Memory B cell (primary cell): ENCODE results near the gene NOD2.

ENCODE experiments used
- ATAC-seq: fragments of 150-1000 bp; cut with Tn5 transposase; 2 replicates; pipeline ENCODE4 v1.10.0; 2021; ENCODE audit warnings: low read depth, mild to moderate bottlenecking, moderate library complexity
- DNase-seq, 2 donors: peaks; one replicate each; pipeline ENCODE4 v3.0.0; 2022; ENCODE audit warnings: low spot score in 2 of 2
- H3K27ac Mint-ChIP-seq: one replicate; pipeline ENCODE4 v1.8.0; 2022; ENCODE audit warnings: mild to moderate bottlenecking, moderate library complexity, mixed read lengths
- H3K27me3 Mint-ChIP-seq: one replicate; pipeline ENCODE4 v1.8.0; 2022; ENCODE audit warnings: mixed read lengths
- H3K36me3 Mint-ChIP-seq: one replicate; pipeline ENCODE4 v1.8.0; 2022; ENCODE audit warnings: mild to moderate bottlenecking, mixed read lengths
- H3K4me1 Mint-ChIP-seq: one replicate; pipeline ENCODE4 v1.8.0; 2022; ENCODE audit warnings: mixed read lengths
- H3K4me3 Mint-ChIP-seq: one replicate; pipeline ENCODE4 v1.8.0; 2022; ENCODE audit warnings: mild to moderate bottlenecking, moderate library complexity, mixed read lengths
- H3K9me3 Mint-ChIP-seq: one replicate; pipeline ENCODE4 v1.8.0; 2022; ENCODE audit warnings: mixed read lengths

The NOD2 gene

DNA sequence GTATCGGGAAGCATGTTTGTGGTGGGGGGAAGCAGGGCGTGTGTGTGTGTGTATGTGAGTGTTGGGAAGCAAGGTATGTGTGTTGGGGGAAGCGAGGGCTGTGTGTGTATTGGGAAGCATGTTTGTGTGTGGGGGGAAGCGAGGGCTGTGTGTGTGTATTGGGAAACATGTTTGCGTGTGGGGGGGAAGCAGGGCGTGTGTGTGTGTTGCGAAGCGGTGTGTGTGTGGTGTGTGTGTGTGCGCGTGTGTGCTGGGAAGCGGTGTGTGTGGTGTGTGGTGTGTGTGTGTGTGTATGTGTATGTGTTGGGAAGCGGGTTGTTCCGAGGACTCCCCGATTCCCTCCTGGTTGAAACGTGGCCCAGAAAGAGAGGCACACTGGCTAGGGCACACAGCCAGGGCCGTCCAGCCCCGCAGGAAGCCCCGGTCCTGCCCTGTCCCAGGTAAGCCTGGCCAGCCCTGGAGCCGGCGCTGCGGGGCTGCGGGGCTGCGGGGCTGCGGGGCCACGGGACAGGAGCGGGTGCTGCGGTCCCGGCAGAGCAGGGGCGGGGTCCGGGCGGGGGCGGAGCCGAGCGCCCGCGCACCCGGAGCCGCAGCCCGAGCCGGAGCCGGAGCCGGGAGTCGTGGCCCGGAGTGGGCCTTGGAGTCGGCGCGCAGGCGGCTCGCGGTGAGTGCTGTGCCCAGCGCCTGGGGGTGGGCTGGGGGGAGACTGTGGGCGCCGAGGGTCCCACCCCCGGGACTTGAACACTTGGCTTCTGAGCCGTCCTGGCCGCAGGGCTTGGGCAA is at the start of gene NOD2:
TSS of gene NOD2 (plus strand) at position 608 of the 783 bp plus-strand sequence. CDS start 5,890 bp downstream, outside the sequence.
- Mint-ChIP-seq H3K4me1 (peaks cover 41% of the 10 kb centered on the region), H3K4me3 (peak within 1 kb of the TSS; percentile 79), H3K27ac (peak within 1 kb of the TSS; percentile 64), H3K9me3 (no peaks in the 10 kb centered on the region), H3K36me3 (no peaks in the 10 kb centered on the region), H3K27me3 (peaks cover 7% of the 10 kb centered on the region)
- ATAC-seq: peak; percentile 43
- DNase-seq: peak in 1 of 2 donors; percentile 25

DNA sequence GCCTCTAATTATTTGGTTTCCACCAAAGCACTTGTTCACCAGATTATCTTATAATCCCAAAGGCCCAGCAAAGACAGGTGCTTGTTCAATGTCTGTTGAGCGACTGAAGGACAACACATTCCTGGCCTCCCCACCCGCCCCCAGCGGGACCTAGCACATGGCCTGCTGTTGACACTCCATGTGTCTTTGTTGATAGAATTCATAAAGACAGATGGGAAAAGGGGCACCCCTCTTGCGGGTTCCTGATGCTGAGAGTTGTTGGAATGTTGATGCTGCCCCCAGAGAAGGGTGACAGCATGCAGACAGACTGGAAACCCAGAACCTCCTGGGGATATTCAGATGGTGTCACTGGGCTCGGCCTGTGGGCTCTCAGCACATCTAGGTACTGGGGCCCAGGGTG is 49.2 kb upstream of the NOD2 start:
- no peak for DNase-seq
- ATAC-seq: no peak
- H3K4me3 Mint-ChIP-seq: no peak overlapping the region
- no peak overlapping the region for H3K27ac Mint-ChIP-seq
- H3K36me3 Mint-ChIP-seq: no peaks in the 10 kb centered on the region
- peaks cover 11% of the 10 kb centered on the region for H3K27me3 Mint-ChIP-seq
- no peaks in the 10 kb centered on the region for H3K4me1 Mint-ChIP-seq
- H3K9me3 Mint-ChIP-seq: no peaks in the 10 kb centered on the region

DNA sequence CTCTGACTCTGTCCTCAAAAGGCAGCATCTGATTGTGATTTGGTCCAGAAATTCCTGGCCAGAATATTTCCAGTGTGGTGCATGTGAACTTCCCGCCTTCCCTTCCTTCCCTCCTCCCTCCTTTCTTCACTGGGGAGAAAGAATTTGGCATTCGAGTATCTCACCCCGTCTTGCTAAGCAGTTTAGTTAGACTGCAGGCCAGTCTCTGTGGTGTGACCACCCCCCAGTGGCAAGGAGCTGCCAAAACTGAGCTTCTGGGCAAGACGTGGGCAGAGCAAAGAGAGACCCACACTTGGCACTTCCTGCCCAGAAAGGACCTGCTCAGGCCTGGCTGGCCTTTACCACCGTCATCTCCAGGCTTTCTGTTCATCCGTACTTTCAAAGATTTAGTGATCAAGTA is 48.7 kb upstream of the NOD2 start:
- Mint-ChIP-seq H3K27me3 (peaks cover 11% of the 10 kb centered on the region), H3K36me3 (no peaks in the 10 kb centered on the region), H3K4me3 (no peak overlapping the region), H3K27ac (peak overlapping the region; percentile 4), H3K9me3 (no peaks in the 10 kb centered on the region), H3K4me1 (no peaks in the 10 kb centered on the region)
- ATAC-seq (peak; percentile 74), DNase-seq (peak in 1 of 2 donors; percentile 18)

DNA sequence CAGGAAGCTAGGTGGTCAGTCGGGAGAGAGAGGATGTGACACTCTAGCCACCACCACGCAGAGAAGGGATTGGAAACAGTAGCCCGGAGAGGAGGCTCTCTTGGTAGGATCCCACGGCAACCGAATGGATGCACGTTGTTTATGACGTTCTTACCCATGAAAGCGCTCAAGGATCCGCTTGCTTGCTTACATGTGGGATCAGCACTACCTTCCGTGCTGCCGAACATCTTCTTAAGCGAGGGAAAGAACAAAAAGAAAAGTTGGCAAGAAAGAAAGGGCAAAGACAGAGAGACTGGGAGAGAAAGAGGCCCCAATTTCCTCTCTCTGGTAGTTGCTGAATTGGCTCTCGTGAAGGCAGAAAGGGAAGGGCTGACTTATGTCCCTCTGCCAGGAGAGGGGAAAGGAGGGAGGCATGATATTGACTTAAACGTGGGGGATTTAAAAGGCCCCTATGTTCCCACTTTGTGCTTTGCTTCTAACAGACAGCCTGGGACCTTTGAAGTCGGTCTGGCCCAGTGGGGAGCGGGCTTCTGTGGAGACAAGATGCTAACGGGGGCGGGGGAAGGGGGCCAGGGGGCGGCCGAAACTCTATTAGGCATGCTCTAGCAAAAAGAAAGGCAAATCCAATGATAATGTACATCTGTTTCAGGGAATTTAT is 47.7 kb upstream of the NOD2 start:
- ATAC-seq: no peak
- Mint-ChIP-seq H3K9me3 (no peaks in the 10 kb centered on the region), H3K36me3 (no peaks in the 10 kb centered on the region), H3K4me1 (no peaks in the 10 kb centered on the region), H3K27ac (peak overlapping the region; percentile 4), H3K27me3 (peaks cover 13% of the 10 kb centered on the region), H3K4me3 (no peak overlapping the region)
- no peak for DNase-seq

DNA sequence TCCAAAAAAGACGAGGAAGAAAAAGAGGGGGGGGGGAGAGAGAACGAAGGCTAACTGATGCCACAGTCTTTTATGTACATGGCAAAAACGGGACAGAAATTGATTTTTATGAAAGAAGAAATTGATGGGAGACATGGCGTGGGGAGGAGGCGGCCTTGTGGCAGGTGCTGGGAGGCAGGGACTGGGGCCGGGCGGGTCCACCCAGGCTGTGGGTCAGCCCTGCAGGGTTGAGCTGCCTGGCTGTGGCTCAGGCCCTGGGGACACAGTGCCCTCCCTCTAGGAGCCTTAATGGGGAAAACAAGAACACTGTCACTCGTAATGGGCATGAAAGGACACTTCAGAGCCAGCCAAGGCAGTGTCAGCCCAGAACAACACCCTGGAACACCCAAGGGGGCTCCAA is 47.1 kb upstream of the NOD2 start:
- DNase-seq: no peak
- H3K9me3 Mint-ChIP-seq: no peaks in the 10 kb centered on the region
- peaks cover 10% of the 10 kb centered on the region for H3K27me3 Mint-ChIP-seq
- H3K36me3 Mint-ChIP-seq: no peaks in the 10 kb centered on the region
- no peak overlapping the region for H3K4me3 Mint-ChIP-seq
- no peaks in the 10 kb centered on the region for H3K4me1 Mint-ChIP-seq
- no peak overlapping the region for H3K27ac Mint-ChIP-seq
- no peak for ATAC-seq

DNA sequence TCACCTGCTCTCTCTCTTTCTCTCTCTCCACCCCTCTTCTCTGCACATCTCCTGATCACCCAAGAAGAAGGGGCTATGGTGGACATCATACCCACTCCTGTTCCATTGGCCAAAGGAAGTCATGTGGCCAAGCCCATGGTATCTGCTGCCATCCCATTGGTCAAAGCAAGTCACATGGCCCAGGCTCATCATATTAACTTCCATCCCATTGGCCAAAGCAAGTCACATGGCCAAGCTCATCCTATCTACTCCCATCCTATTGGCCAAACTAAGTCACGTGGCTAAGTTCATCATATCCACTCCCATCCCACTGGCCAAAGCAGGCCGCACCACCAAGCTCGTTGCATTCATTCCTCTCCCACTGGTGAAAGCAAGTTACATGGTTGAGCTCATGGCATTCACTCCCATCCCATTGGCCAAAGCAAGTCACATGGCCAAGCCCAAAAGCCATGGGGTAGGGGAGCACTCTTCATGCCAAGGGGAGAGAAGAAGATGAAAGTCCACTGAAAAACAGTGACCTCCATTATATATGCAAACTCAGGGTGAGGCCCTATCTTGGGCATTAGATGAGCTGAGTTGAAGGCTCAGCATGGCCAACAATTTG is 41.5 kb upstream of the NOD2 start:
- Mint-ChIP-seq H3K27me3 (peaks cover 10% of the 10 kb centered on the region), H3K4me1 (no peaks in the 10 kb centered on the region), H3K9me3 (peaks cover 5% of the 10 kb centered on the region), H3K36me3 (peaks cover 4% of the 10 kb centered on the region), H3K27ac (no peak overlapping the region), H3K4me3 (no peak overlapping the region)
- ATAC-seq (no peak), DNase-seq (no peak)

DNA sequence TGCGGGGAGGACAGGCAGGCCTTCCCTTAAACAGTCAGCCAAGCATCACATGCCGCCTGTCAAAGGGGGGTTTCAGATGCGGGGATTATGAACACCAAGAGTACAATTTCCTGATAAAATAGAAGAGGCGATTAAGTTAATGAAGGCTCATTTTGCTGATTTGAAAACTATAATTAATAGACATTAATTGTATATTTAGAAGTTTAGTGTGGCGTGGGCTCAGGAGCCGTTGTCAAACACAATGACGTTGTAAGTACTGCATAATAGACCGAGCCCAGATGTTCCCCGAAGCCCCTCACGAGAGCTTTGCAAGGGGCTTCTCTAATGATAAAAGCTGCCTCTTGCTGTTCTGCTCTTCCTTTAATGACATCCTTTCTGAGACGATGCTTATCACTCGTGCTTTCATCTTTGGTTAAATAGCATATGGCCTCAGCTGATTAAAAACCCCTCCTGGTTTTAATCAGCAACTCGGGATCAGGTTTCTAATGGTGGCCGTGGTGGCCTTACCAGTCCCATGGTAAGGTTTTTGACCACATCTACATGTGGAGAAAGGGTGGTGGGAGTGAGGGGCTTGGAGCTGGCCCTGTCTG is 40.5 kb upstream of the NOD2 start:
- Mint-ChIP-seq H3K27ac (no peak overlapping the region), H3K36me3 (peaks cover 4% of the 10 kb centered on the region), H3K4me3 (no peak overlapping the region), H3K27me3 (peaks cover 10% of the 10 kb centered on the region), H3K4me1 (no peaks in the 10 kb centered on the region), H3K9me3 (peaks cover 5% of the 10 kb centered on the region)
- no peak for ATAC-seq
- no peak for DNase-seq

DNA sequence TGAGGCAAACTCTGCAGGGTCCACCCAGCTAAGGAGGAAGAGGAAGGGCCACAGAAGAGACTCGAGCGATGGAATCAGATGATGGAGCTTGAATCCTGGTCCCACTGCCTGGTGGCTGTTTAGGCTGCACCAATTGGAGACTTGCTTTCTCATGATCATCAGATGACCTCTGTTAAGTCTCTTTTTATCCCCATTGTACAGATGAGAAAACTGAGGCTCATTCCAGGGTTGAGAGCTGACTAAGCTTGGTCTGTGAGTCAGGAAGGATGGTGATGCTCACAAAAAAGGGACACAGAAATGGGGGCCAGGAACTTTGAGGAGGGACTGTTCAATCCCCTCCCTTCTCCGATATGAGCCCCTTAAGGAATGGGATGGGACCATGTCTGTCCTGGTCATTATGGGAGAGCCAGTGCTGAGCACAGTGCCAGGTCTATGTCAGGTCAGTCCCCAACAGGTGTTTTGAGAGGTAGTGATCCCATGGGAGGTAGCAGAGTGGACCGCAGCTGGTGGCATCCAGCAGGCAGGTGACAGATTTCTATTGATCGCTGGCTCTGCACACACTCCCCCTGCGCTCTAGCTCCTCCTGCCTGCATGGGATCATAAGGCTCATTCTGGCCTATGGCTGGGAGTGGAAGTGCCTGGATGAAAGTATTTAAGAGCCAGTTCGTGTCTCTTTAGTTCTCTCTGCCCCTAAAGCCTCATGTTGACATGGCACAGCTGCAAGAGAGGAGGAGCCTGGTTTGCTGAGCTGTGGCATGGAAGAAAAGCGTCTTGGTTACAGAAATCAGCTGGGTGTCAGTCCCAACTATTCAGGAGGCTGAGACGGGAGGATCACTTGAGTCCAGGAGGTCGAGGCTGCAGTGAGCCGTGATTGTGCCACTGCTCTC is 39.5 kb upstream of the NOD2 start:
- Mint-ChIP-seq H3K9me3 (peaks cover 5% of the 10 kb centered on the region), H3K4me1 (no peaks in the 10 kb centered on the region), H3K27ac (no peak overlapping the region), H3K27me3 (peaks cover 8% of the 10 kb centered on the region), H3K36me3 (peaks cover 4% of the 10 kb centered on the region), H3K4me3 (no peak overlapping the region)
- DNase-seq (no peak), ATAC-seq (no peak)

DNA sequence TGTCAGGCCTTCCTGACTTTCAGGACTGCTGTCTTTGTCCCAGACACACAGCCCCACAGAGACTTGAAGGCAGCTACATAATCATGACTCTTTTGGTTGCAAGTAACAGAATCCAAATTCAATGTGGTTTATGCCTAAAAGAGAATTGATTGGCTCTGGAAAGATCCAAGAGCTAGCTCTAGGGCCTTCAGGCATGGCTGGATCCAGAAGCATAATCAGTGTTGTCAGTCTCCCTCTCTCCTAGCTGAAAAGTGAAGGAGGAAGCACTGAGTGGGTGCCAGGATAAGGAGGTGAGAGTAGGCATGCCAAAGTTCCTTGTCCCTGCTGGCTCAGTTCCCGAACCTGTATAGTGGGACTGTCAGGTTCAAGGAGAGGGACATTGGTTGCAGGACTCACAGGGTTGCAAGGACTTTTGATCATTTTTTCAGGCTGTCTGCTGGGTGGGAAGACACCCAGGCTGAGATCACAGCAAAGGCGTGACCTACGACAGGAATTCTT is 37.8 kb upstream of the NOD2 start:
- H3K9me3 Mint-ChIP-seq: peaks cover 5% of the 10 kb centered on the region
- no peak overlapping the region for H3K4me3 Mint-ChIP-seq
- peaks cover 4% of the 10 kb centered on the region for H3K36me3 Mint-ChIP-seq
- DNase-seq (no peak), ATAC-seq (no peak)
- H3K27ac Mint-ChIP-seq: no peak overlapping the region
- no peaks in the 10 kb centered on the region for H3K4me1 Mint-ChIP-seq
- H3K27me3 Mint-ChIP-seq: peaks cover 4% of the 10 kb centered on the region

DNA sequence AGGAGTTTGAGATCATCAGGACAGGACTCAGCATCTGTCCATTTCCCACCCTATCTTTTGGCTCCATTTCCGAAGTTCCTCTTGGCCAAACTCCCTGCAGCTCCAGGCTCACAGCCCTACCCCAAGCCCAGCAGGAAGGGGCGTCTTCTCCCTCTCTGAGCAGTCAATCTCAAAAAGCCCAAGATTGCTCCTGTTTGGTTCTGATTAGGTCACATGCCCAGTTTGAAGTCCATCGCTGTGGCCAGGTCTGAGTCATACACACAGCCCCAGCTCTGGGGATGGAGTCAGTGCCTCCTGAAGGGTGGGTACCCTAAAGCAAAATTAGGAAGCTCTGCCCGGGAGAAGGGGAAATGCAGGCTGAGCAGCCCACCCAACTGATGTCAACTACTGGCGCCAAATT is 36.2 kb upstream of the NOD2 start:
- DNase-seq: no peak
- ATAC-seq: no peak
- no peak overlapping the region for H3K4me3 Mint-ChIP-seq
- H3K27me3 Mint-ChIP-seq: no peaks in the 10 kb centered on the region
- no peaks in the 10 kb centered on the region for H3K4me1 Mint-ChIP-seq
- H3K9me3 Mint-ChIP-seq: no peaks in the 10 kb centered on the region
- no peak overlapping the region for H3K27ac Mint-ChIP-seq
- no peaks in the 10 kb centered on the region for H3K36me3 Mint-ChIP-seq

DNA sequence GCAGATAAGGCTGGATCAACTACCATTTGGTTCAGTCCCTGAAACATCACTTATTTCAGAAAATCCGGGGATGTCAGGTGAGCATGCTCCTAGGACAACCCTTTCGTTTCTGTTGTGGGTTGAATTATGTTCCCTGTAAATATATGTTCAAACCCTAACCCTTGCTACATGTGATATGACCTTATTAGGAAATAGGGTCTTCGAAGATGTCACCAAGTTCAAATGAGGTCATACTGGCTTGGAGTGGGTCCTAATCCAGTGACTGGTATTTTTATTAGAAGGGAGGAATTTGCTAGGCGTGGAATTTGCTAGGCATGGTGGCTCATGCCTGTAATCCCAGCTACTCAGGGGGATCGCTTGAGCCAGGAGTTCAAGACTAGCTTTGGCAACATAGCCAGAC is 33.6 kb upstream of the NOD2 start:
- no peaks in the 10 kb centered on the region for H3K36me3 Mint-ChIP-seq
- no peak for DNase-seq
- H3K27ac Mint-ChIP-seq: no peak overlapping the region
- peaks cover 2% of the 10 kb centered on the region for H3K4me1 Mint-ChIP-seq
- no peak overlapping the region for H3K4me3 Mint-ChIP-seq
- no peak for ATAC-seq
- H3K9me3 Mint-ChIP-seq: no peaks in the 10 kb centered on the region
- no peaks in the 10 kb centered on the region for H3K27me3 Mint-ChIP-seq

DNA sequence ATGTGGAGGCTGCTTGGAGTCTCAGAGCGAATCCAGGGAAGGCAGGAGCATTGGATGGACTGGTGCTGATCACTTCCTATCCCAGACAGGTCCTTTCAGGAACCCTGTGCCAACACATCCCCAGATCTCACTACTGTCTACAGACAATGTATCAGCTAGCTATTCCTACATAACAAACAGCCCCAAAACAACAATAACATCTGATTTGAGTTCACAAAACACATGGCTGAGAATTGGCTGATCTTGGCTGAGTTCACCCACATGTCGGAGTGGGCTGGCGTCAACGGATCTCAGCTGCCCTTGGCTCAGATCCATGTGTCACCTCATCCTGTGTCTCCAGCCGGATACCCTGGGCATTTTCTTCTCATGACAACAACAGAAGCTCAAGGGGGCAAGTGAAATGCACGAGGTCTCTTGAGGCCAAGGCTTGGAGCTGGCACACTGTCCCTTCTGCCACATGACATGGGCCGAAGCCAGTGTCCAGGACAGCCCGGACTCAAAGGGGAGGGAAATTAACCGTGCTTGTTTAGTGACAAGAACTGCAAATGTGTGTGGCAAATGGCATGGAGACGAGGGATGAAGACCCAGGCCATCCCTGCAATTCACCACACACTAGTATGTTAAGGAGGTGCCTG is 31.0 kb upstream of the NOD2 start:
- Mint-ChIP-seq H3K27ac (no peak overlapping the region), H3K4me3 (no peak overlapping the region), H3K4me1 (peaks cover 7% of the 10 kb centered on the region), H3K9me3 (peaks cover 1% of the 10 kb centered on the region), H3K27me3 (no peaks in the 10 kb centered on the region), H3K36me3 (no peaks in the 10 kb centered on the region)
- no peak for DNase-seq
- ATAC-seq: no peak

DNA sequence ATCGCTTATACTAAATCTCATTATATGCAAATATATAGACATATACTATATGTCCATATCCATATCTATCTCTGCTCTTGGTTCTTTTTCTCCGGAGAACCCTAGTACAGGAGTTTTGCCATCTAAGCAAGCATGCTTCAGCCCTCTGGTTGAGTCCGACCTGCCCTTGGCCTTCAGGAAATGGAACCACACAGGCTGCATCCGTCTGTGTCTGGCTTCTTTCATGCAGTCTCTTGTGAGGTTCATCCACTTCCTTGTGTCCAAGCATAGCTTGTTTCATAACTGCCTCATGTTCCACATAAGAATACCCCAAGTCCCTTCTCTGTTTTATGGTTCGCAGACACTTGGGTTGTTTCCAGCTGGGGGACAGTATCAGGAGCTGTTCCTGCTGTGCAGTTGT is 29.1 kb upstream of the NOD2 start:
- peaks cover 1% of the 10 kb centered on the region for H3K9me3 Mint-ChIP-seq
- no peak for DNase-seq
- H3K4me3 Mint-ChIP-seq: no peak overlapping the region
- H3K4me1 Mint-ChIP-seq: peaks cover 12% of the 10 kb centered on the region
- ATAC-seq: no peak
- H3K27ac Mint-ChIP-seq: no peak overlapping the region
- peaks cover 9% of the 10 kb centered on the region for H3K36me3 Mint-ChIP-seq
- no peaks in the 10 kb centered on the region for H3K27me3 Mint-ChIP-seq
